K562 (cell line): ENCODE measurements around the gene ANK3. TPM values are rescaled to one million over a fixed set of nuclear protein-coding genes. Genes with fewer than 3 reads are reported as not detected.
A peak's percentile ranks its signal among the peaks of the same experiment; 100 is the strongest.

ENCODE experiments used
- ATF3 ChIP-seq, 2 experiments: fragments of 450-650 bp in 1 of 2; sonication (generic) in 1 of 2; formaldehyde crosslinking in 1 of 2; IDR thresholded peaks in 1 of 2; conservative IDR thresholded peaks in 1 of 2; 2 replicates each; pipeline versions ENCODE4 v1.6.1 to v1.8.1; 2016 to 2023; ENCODE audit warnings: mild to moderate bottlenecking in 2 of 2, moderate library complexity in 2 of 2, inconsistent platforms in 1 of 2, missing genetic modification reagents in 1 of 2
- CBFA2T3 ChIP-seq: fragments of 450-650 bp; IDR thresholded peaks from 2 replicates; pipeline ENCODE4 v1.6.1; 2017
- CCNT2 ChIP-seq: IDR thresholded peaks from 2 replicates; pipeline ENCODE4 v1.6.1; 2011; ENCODE audit warnings: borderline replicate concordance, low read depth, mild to moderate bottlenecking, moderate library complexity, mixed read lengths, low read length; ENCODE audit not compliant: insufficient read length; ENCODE audit errors: extremely low read depth
- ETV6 ChIP-seq, 3 experiments: fragments of 150-350 bp in 1 of 3; sonication (generic) in 1 of 3; formaldehyde crosslinking in 1 of 3; IDR thresholded peaks; 2 replicates each; pipeline versions ENCODE4 v1.6.1 to v1.8.0; 2014 to 2022; ENCODE audit warnings: borderline replicate concordance in 2 of 3, low read depth in 2 of 3, antibody characterized with exemption in 1 of 3, low read length in 1 of 3, mild to moderate bottlenecking in 1 of 3, missing genetic modification reagents in 1 of 3
- JUN ChIP-seq, 2 experiments: sonication (generic) in 1 of 2; formaldehyde crosslinking in 1 of 2; IDR thresholded peaks; 2 replicates each; pipeline versions ENCODE4 v1.6.1 to v1.8.0; 2012 to 2022; ENCODE audit warnings: borderline replicate concordance in 2 of 2, mild to moderate bottlenecking in 2 of 2, improper control_type of control experiment in 1 of 2, low read depth in 1 of 2, low read length in 1 of 2, missing genetic modification reagents in 1 of 2
- KDM1A ChIP-seq, 2 experiments: fragments of 450-650 bp; IDR thresholded peaks; 2 replicates each; pipeline ENCODE4 v1.6.1; 2016; ENCODE audit warnings: mild to moderate bottlenecking in 2 of 2
- L3MBTL2 ChIP-seq: fragments of 450-650 bp; IDR thresholded peaks from 2 replicates; pipeline ENCODE4 v1.6.1; 2016; ENCODE audit warnings: mild to moderate bottlenecking, moderate library complexity
- MAFG ChIP-seq: fragments of 450-650 bp; conservative IDR thresholded peaks from 2 replicates; pipeline ENCODE4 v1.6.1; 2016; ENCODE audit warnings: missing genetic modification characterization, missing compliant biosample characterization
- MNT ChIP-seq, 2 experiments: fragments of 450-650 bp; conservative IDR thresholded peaks; 2 replicates each; pipeline ENCODE4 v1.6.1; 2017; ENCODE audit warnings: mild to moderate bottlenecking in 2 of 2, moderate library complexity in 2 of 2
- PHB2 ChIP-seq: fragments of 450-650 bp; IDR thresholded peaks from 2 replicates; pipeline ENCODE4 v1.6.1; 2017; ENCODE audit warnings: low read depth
- SMARCA4 ChIP-seq: fragments of 450-650 bp; IDR thresholded peaks from 2 replicates; pipeline ENCODE4 v1.6.1; 2016
- TRIM24 ChIP-seq, 2 experiments: fragments of 450-650 bp; IDR thresholded peaks; 2 replicates each; pipeline ENCODE4 v1.6.1; 2016
- ZNF316 ChIP-seq: fragments of 450-650 bp; IDR thresholded peaks from 2 replicates; pipeline ENCODE4 v1.6.1; 2016
- ZNF318 ChIP-seq, 2 experiments: fragments of 450-650 bp; IDR thresholded peaks; 2 replicates each; pipeline ENCODE4 v1.6.1; 2016; ENCODE audit warnings: mild to moderate bottlenecking in 2 of 2, borderline replicate concordance in 1 of 2, low read depth in 1 of 2, moderate library complexity in 1 of 2
- polyA plus RNA-seq, 8 experiments: library from polyadenylated mRNA; depleted of rRNA in 4 of 8; stranded (reverse) in 5 of 8; unstranded in 3 of 8; fragments of >200 nt; fragmentation: Nextera tagmentation in 2 of 8; fragmentation: Illumina TruSeq in 1 of 8; extraction: Ambion mirVana in 2 of 8; extraction: Trizol in 1 of 8; gene quantifications; 2 replicates each; pipeline versions ENCODE4 v1.2.1 to v1.2.3, GENCODE V29; 2011 to 2014; ENCODE audit warnings: inconsistent platforms in 1 of 8, missing spikeins in 1 of 8
- total RNA-seq, 7 experiments: library from RNA; depleted of rRNA in 6 of 7; stranded (reverse); fragments of >200 nt in 6 of 7; fragmentation: Illumina TruSeq in 2 of 7; extraction: Trizol in 2 of 7; gene quantifications; 2 replicates each; pipeline versions ENCODE4 v1.2.1 to v1.2.3, GENCODE V29; 2011 to 2021; ENCODE audit warnings: low replicate concordance in 1 of 7

The ANK3 gene
- total and polyA plus RNA-seq, 9 of the 15 experiments (the other 6 are each of a cell fraction or from before 2014, with no cell fraction given), result 10.0 to 32.3 (median 17.9) TPM

DNA sequence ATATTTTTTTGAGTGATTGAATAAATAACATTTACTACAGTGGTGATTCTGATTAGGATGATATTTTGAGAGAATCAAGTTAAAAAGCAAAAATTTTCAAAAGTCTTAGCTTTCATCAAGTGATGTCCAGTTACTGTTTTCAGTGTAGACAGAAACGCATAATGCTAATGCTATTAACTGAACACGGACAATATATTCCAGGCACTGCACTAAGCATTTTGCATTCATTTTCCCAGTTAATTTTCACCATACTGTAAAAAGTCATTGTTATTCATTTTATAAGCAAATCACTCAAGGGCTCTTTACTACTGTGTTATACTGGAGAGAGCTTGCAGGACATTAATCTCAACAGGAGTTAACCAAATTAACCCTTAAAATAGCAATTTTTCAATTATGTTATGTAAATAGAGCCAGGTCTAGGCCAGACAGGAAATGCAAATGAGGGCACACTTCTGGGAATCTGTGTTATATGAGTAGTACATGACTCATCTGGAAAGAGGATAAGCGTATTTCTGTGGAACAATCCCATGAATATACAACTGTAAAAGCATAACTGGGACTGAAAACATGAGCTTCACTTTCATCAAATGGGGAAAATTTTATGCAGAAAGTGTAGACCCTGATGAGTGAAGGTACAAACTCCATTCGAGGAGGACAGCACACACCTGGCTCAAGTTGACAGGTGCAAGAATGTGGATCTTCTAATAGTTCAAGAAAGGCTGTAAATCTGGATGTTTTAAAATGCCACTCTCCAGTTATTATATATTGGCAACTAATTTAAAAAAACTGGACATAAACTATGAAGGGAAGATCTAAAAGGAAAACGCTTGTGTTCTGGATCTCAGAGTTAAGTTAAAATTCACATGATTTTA lies 75.4 kb downstream of the ANK3 start (continued):
- TF ChIP-seq ETV6 (IDR thresholded peaks at IDR 0.05; ENCODE audit: borderline replicate concordance in 1 of 2, low read depth in 2 of 2, low read length in 1 of 2) (peak; percentile 84 to 93), ETV6 (CRISPR knock-in tag; IDR thresholded peaks at IDR 0.05; ENCODE audit: borderline replicate concordance) (no peak), ZNF318 (IDR thresholded peaks at IDR 0.05; ENCODE audit: borderline replicate concordance in 1 of 2, low read depth in 1 of 2) (0 out of 4 replicates have a peak, but pooled peaks of 1 of the 2 experiments have one; percentile 35), L3MBTL2 (0 out of 2 replicates have a peak, but pooled peaks have one; percentile 18), SMARCA4 (peak; percentile 86), TRIM24 (IDR thresholded peaks at IDR 0.05) (no peak), MNT (conservative IDR thresholded peaks at IDR 0.05) (peak; percentile 23 to 30; a peak in 1 of 4 replicates), PHB2 (no peak), CCNT2 (peak; percentile 34), MAFG (tag) (peak; percentile 35; the same call in 1 of the 2 replicates), JUN (IDR thresholded peaks at IDR 0.05; ENCODE audit: borderline replicate concordance, low read depth, low read length) (peak; percentile 94), JUN (CRISPR knock-in tag; IDR thresholded peaks at IDR 0.05; ENCODE audit: borderline replicate concordance) (no peak), KDM1A (IDR thresholded peaks at IDR 0.05) (peak; percentile 75 to 79), ZNF316 (peak; percentile 71), ATF3 (IDR thresholded peaks at IDR 0.05) (peak; percentile 97), ATF3 (CRISPR knock-in tag; conservative IDR thresholded peaks at IDR 0.05) (no peak; the same call in 1 of the 2 replicates), CBFA2T3 (peak; percentile 30; the same call in 1 of the 2 replicates)
